CD4-positive, alpha-beta T cell (primary cell): ENCODE results near the gene TRIM71. TPM values are rescaled to one million over a fixed set of nuclear protein-coding genes. Genes with fewer than 3 reads are reported as not detected.

Experiments
- ATAC-seq: fragments of 200-7000 bp; cut with Tn5 transposase; one replicate; pipeline ENCODE4 v1.10.0; 2022; ENCODE audit warnings: mild to moderate bottlenecking; ENCODE audit not compliant: poor library complexity
- CTCF ChIA-PET: fragments of 350-600 bp; sonication (Branson Sonifier 250); formaldehyde crosslinking; loops from one replicate; lab custom pipeline; 2021; ENCODE audit warnings: antibody characterized with exemption, inconsistent platforms; lab: Charles Lee
- POLR2A ChIA-PET: fragments of 350-600 bp; sonication (Branson Sonifier 250); formaldehyde crosslinking; loops from one replicate; lab custom pipeline; 2021; ENCODE audit warnings: antibody characterized with exemption, inconsistent platforms; lab: Charles Lee
- DNase-seq, 14 experiments: peaks; one replicate each; pipeline ENCODE4 v3.0.0-alpha.2; 2013 to 2020; ENCODE audit warnings: mixed read lengths in 2 of 14
- H3K27ac ChIP-seq, 2 donors: one replicate each; pipeline versions ENCODE4 v1.5.1 to v1.7.0; 2013; ENCODE audit warnings: low read length in 2 of 2, low read depth in 1 of 2, mild to moderate bottlenecking in 1 of 2
- H3K27me3 ChIP-seq, 2 experiments: 1 replicate in 1 of 2; 2 replicates in 1 of 2; pipeline versions ENCODE4 v1.6.1 to v1.7.0; 2013; ENCODE audit warnings: low read length in 2 of 2, control low read depth in 1 of 2, mild to moderate bottlenecking in 1 of 2, moderate library complexity in 1 of 2; ENCODE audit not compliant: insufficient read depth in 2 of 2, control insufficient read depth in 1 of 2
- H3K36me3 ChIP-seq: one replicate; pipeline ENCODE4 v1.6.1; 2013; ENCODE audit warnings: low read length, control low read depth; ENCODE audit not compliant: insufficient read depth
- H3K4me1 ChIP-seq: one replicate; pipeline ENCODE4 v1.6.1; 2013; ENCODE audit warnings: low read length, control low read depth; ENCODE audit not compliant: insufficient read depth
- H3K4me3 ChIP-seq: one replicate; pipeline ENCODE4 v1.5.1; 2013; ENCODE audit warnings: mild to moderate bottlenecking, low read length, moderate library complexity
- H3K9me3 ChIP-seq, 2 experiments: 1 replicate in 1 of 2; 2 replicates in 1 of 2; pipeline versions ENCODE4 v1.6.1 to v1.7.0; 2013; ENCODE audit warnings: low read length in 2 of 2, mild to moderate bottlenecking in 2 of 2, control low read depth in 1 of 2, moderate library complexity in 1 of 2; ENCODE audit not compliant: control insufficient read depth in 1 of 2, insufficient read depth in 1 of 2
- H3K27ac Mint-ChIP-seq: one replicate; pipeline ENCODE4 v1.8.0; 2020; ENCODE audit warnings: mixed read lengths
- H3K27me3 Mint-ChIP-seq: one replicate; pipeline ENCODE4 v1.8.0; 2021; ENCODE audit warnings: mixed read lengths
- H3K36me3 Mint-ChIP-seq: one replicate; pipeline ENCODE4 v1.8.0; 2021; ENCODE audit warnings: low read depth, mixed read lengths
- H3K4me1 Mint-ChIP-seq: one replicate; pipeline ENCODE4 v1.8.0; 2021; ENCODE audit warnings: low read depth, mixed read lengths
- H3K4me3 Mint-ChIP-seq: one replicate; pipeline ENCODE4 v1.8.0; 2020; ENCODE audit warnings: mild to moderate bottlenecking, mixed read lengths
- H3K9me3 Mint-ChIP-seq: one replicate; pipeline ENCODE4 v1.8.0; 2020; ENCODE audit warnings: mixed read lengths
- CTCF ChIP-seq: fragments of 200-600 bp; IDR thresholded peaks from one replicate; pipeline ENCODE4 v1.8.0; 2022; ENCODE audit warnings: antibody characterized with exemption, mild to moderate bottlenecking
- intact Hi-C, 2 experiments: fragments of 100-400 bp; cut with DNase I in 1 of 2; cut with micrococcal nuclease in 1 of 2; formaldehyde crosslinking; loops; one replicate each; pipeline versions ENCODE4 v1.15.1 to v1.9.0; 2023 to 2025; cut with DNase I, micrococcal nuclease
- total RNA-seq, 174 experiments: library from RNA in 2 of 174; stranded (reverse) in 2 of 174; gene quantifications; one replicate each; pipeline ENCODE4 v1.2.3 and lab custom pipeline; 2021 to 2026

TRIM71 gene
- total RNA-seq, 2 experiments from 2014 or later, result 0.03 TPM; not detected in 1

- DNase-seq, result no peak
- TF ChIP-seq CTCF, result no peak
- Histone ChIP-seq H3K9me3 (no peaks in the 10 kb centered on the region), H3K27ac (no peak overlapping the region), H3K27me3 (no peaks in the 10 kb centered on the region), H3K36me3 (no peaks in the 10 kb centered on the region), H3K4me1 (peaks cover 7% of the 10 kb centered on the region), H3K4me3 (no peak overlapping the region)
- Mint-ChIP-seq H3K27ac (no peak overlapping the region), H3K36me3 (no peaks in the 10 kb centered on the region), H3K9me3 (no peaks in the 10 kb centered on the region), H3K4me1 (peaks cover 13% of the 10 kb centered on the region), H3K27me3 (no peaks in the 10 kb centered on the region), H3K4me3 (no peak overlapping the region)
- no peak for ATAC-seq
- ChIA-PET POLR2A (no interaction called here), CTCF (no interaction called here)
- intact Hi-C loops, result no loop called here
Observed at GRCh38 chr3:32840086-32840841, 22.5 kb downstream of the TRIM71 start.

- no peak overlapping the region for H3K4me3 Mint-ChIP-seq
- H3K9me3 Mint-ChIP-seq, result no peaks in the 10 kb centered on the region
- DNase-seq, result no peak
- intact Hi-C loops, result no loop called here
- no peaks in the 10 kb centered on the region for H3K27me3 Mint-ChIP-seq
- Histone ChIP-seq H3K36me3 (no peaks in the 10 kb centered on the region), H3K27ac (no peak overlapping the region), H3K27me3 (no peaks in the 10 kb centered on the region), H3K4me3 (no peak overlapping the region), H3K4me1 (peaks cover 7% of the 10 kb centered on the region), H3K9me3 (no peaks in the 10 kb centered on the region)
- no peak for ATAC-seq
- no peak for TF ChIP-seq CTCF
- no peaks in the 10 kb centered on the region for H3K36me3 Mint-ChIP-seq
- no peak overlapping the region for H3K27ac Mint-ChIP-seq
- H3K4me1 Mint-ChIP-seq, result peaks cover 13% of the 10 kb centered on the region
- ChIA-PET CTCF (no interaction called here), POLR2A (no interaction called here)
Observed at GRCh38 chr3:32841341-32841740, 23.5 kb downstream of the TRIM71 start.

- no peaks in the 10 kb centered on the region for H3K27me3 ChIP-seq
- Mint-ChIP-seq H3K27me3 (no peaks in the 10 kb centered on the region), H3K36me3 (no peaks in the 10 kb centered on the region), H3K4me3 (no peak overlapping the region), H3K4me1 (peaks cover 13% of the 10 kb centered on the region), H3K9me3 (no peaks in the 10 kb centered on the region), H3K27ac (no peak overlapping the region)
- intact Hi-C loops, result no loop called here
- H3K9me3 ChIP-seq, result no peaks in the 10 kb centered on the region
- H3K36me3 ChIP-seq, result no peaks in the 10 kb centered on the region
- DNase-seq (no peak), ATAC-seq (no peak)
- no peak overlapping the region for H3K27ac ChIP-seq
- H3K4me1 ChIP-seq, result peaks cover 7% of the 10 kb centered on the region
- ChIA-PET POLR2A (no interaction called here), CTCF (no interaction called here)
- no peak for TF ChIP-seq CTCF
- no peak overlapping the region for H3K4me3 ChIP-seq
Observed at GRCh38 chr3:32841867-32842470, 24.2 kb downstream of the TRIM71 start.
